Measurements from ENCODE around the gene PPARG.

DNA sequence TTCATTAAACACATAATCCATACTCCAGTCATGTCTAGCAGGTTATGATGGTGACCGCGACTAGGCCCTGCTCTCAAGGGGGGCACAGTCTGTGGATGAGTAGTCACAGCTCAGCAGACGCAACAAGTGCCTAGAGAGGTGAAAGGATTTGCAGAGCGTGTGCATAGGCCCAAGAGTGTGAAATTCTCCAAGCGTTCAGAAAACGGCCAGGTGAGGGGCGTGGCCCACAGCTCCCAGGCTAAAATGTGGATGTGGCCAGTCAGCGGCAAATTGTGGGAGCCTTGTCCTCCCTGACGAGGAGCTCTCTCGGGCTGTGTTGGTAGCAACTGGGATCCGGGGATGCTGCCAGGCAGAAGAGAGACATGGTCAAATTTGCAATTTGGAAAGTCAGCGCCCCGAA is 149.0 kb downstream of the PPARG start:
- TF ChIP-seq NR1H2 (CRISPR knock-in tag; IDR thresholded peaks at IDR 0.05) (no peak), ZBTB21 (CRISPR knock-in tag; IDR thresholded peaks at IDR 0.05; ENCODE audit: borderline replicate concordance) (no peak), NFYB (CRISPR knock-in tag; conservative IDR thresholded peaks at IDR 0.05; ENCODE audit: low read depth) (no peak), ATF1 (CRISPR knock-in tag; IDR thresholded peaks at IDR 0.05) (no peak)
- TF ChIP-seq, protein P1, sequence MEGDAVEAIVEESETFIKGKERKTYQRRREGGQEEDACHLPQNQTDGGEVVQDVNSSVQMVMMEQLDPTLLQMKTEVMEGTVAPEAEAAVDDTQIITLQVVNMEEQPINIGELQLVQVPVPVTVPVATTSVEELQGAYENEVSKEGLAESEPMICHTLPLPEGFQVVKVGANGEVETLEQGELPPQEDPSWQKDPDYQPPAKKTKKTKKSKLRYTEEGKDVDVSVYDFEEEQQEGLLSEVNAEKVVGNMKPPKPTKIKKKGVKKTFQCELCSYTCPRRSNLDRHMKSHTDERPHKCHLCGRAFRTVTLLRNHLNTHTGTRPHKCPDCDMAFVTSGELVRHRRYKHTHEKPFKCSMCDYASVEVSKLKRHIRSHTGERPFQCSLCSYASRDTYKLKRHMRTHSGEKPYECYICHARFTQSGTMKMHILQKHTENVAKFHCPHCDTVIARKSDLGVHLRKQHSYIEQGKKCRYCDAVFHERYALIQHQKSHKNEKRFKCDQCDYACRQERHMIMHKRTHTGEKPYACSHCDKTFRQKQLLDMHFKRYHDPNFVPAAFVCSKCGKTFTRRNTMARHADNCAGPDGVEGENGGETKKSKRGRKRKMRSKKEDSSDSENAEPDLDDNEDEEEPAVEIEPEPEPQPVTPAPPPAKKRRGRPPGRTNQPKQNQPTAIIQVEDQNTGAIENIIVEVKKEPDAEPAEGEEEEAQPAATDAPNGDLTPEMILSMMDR (IDR thresholded peaks at IDR 0.05), result no peak
- TF ChIP-seq, protein P2, sequence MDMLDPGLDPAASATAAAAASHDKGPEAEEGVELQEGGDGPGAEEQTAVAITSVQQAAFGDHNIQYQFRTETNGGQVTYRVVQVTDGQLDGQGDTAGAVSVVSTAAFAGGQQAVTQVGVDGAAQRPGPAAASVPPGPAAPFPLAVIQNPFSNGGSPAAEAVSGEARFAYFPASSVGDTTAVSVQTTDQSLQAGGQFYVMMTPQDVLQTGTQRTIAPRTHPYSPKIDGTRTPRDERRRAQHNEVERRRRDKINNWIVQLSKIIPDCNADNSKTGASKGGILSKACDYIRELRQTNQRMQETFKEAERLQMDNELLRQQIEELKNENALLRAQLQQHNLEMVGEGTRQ (CRISPR knock-in tag; IDR thresholded peaks at IDR 0.05), result no peak
